NOMO-1 treated with dmso at 0.1 percent for 144 hours (cell line): ENCODE results near the gene ATP13A2.

ENCODE experiments used
- DNase-seq: peaks from one replicate; lab custom pipeline; 2025; ENCODE audit not compliant: unreplicated experiment; lab: John Stamatoyannopoulos, UW

Gene ATP13A2

GRCh38 chr1:17004466-17005364 lies 7.0 kb downstream of the ATP13A2 start:
- no peak for DNase-seq

DNA sequence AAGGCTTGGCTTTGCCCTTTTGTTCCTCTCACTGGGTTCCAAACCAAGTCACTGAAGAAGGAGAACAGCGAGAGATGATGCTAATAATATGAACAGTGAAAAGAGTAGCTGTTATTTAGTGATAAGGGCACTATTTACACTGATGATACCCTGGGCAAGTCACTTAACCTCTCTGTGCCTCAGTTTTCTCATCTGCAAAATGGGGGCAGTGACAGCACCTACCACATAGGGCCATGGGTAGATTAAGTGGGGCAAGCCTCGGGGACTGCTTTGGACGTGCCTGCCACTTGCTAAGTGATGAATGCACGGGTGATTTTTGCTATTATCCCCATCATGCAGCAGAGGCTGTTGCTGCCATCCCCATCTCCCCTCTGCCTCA lies 9.2 kb downstream of the ATP13A2 start:
- DNase-seq = no peak

DNA sequence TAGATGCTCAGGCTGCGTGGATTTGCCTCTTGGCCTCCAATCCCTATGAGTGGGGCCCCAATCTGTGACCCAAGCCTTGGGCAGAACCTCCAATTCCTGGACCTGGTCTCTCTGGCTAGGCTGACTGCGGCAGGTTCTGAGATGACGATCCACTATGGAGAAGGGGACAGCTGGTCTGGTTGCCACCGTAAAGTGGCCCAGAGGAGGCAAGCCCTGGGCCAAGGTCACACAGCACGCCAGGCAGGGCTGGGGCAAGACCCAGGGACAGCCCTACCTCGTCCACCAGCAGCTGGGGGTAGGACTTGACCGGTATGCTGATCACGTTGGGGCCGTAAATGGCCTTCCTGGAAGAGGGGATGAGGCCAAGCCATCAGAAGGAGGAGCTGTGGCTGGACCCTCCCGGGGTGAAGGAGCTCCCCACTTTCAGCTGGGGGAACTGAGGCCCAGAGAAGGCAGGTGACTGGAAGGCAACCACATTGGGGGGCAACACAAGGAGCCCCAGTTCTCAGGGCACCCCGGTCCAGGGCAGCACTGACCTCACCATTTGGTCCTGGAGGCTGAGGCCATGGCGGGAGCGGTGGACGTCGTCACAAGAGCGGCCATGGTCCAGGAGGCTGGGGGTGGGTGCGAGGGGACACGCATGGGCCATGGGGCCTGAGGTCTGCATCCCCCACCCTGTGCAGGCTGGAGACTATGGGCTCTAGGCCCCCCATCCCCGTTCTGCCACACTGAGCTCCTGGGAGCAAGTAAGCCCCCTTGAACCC lies 9.8 kb downstream of the ATP13A2 start:
- DNase-seq = no peak

DNA sequence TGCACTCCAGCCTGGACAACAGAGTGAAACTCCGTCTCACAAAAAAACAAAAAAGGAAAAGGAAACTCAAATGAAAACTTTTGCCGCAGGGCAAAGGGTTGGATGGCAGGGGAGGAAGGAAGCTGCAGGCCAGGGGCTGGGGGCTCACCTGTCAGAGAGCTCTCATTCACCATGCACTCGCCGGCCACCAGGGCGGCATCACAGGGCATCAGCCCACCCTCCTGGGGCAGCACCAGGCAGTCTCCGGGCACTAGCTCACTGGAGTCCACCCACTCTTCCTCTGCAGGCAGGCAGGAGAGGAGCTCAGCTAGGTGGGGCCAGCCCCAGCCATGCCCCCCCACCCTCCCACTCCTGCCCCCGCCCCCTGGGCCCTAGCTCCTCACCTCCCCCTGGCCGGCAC lies 11.9 kb downstream of the ATP13A2 start:
- no peak for DNase-seq

- DNase-seq = no peak
These were observed 13.1 kb downstream of the ATP13A2 start for GRCh38 chr1:16998589-16998988.

DNA sequence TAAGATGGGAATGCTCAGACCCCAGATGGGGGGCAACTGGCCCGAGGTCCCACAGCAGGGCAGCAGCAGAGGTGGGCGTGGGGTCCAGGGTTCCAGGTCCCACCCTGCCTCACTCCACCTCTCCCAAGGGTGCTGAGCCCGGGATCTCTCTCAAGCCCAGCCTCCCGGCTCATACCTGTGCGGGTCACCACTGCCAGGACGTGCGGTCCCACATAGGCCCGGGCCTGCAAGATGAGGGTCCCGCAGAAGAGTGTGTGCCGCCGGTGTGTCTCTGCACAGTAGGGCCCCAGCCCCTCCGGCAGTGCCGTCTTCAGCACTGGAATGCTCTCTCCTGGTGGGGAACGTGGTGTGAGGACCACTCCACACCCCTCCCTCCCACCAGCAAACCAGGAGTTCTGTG lies 14.9 kb downstream of the ATP13A2 start:
- no peak for DNase-seq

DNA sequence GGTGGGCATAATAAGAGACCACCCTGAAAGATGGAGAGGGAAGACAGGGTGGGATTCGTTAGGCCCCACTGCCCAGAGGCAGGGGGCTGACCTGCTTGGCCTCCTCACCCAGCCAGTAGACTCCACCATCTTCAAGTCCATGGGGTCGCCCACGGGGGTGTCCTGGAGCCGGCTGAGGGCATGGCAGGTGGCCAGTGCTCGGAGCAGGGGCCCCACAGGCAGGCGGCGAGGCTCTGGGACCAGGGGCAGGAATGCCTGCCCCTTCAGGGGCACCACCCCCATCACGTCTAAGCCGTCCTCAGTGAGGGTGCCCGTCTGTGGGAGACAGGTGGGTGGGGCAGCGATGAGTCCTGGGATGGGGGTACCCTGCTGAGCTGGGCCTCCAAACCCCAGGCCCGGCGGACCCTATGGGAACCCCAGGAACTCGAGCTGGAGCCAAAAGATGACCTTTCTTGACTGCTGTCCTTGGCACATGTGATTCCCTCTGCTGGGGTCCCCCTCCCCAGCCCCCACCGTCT lies 18.1 kb downstream of the ATP13A2 start:
- DNase-seq = no peak

DNA sequence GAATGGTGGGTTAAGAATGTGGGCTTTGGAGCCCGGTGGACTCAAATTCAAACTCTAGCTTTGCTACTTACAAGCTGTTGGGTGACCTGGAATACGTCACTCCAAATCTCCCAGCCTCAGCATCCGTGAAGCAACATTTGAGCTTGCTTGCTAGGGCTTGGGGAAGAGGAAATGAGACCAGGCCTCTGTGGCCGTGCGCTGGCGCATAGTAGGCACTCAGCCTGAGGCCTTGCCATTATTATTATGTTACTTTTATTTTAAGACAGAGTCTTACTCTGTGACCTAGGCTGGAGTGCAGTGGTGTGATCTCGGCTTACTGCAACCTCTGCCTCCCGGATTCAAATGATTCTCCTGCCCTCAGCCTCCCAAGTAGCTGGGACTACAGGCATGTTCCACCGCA lies 19.1 kb downstream of the ATP13A2 start:
- no peak for DNase-seq

DNA sequence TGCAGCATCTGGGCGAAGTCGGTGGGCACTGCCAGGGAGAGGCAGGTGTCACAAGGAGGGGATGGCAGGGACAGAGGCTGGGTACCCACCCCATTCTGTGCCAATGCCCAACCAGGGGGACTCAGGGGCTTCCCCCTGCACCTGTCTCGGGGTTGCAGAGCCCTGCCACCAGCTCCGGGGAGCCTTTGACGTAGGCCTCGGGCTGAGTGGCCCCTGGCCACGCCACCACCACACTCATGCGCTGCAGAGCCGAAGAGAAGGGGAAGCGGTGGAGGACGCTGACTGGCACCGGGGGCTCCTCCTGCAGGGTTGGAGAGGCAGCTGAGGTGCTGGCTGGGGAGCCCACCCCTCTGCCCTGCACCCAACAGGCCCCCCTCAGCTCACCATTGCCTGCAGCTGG lies 19.6 kb downstream of the ATP13A2 start:
- no peak for DNase-seq

- no peak for DNase-seq
These were observed 20.2 kb downstream of the ATP13A2 start for GRCh38 chr1:16991571-16991970.

DNA sequence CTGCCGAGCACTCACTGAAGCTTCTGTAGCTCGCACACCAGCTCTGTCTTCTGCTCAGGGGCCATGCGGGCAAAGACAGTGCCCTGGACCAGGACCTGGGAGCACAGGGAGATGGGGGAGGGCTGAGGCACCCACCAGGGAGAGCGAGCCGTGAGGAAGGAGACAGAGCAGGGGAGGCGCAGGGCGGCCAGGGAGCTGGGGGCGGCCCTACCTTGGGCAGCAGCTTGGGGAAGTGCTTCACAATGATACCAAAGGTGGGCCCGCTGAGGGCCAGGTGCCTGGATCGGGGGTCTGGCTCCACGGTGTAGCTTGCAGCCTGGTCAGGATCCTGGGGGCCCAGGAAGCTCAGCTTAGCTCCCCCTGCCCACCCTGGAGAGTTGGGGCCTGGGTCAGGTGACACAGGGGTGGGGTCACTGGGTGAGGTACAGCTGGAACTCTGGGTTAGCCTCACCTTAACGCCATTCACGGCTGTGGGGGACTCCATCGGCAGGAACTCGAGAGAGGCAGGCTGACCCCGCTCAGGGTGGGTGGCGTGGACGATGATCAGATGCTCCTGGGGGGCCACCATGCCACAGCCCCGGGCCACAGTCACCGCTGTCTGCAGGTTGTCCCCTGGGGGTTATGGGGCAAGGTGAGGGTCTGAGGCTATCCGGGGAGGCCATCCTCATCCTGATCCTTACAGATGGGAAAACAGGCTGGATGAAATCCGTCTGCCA lies 21.9 kb downstream of the ATP13A2 start:
- no peak for DNase-seq

GRCh38 chr1:16988210-16988609 lies 23.5 kb downstream of the ATP13A2 start:
- no peak for DNase-seq

DNA sequence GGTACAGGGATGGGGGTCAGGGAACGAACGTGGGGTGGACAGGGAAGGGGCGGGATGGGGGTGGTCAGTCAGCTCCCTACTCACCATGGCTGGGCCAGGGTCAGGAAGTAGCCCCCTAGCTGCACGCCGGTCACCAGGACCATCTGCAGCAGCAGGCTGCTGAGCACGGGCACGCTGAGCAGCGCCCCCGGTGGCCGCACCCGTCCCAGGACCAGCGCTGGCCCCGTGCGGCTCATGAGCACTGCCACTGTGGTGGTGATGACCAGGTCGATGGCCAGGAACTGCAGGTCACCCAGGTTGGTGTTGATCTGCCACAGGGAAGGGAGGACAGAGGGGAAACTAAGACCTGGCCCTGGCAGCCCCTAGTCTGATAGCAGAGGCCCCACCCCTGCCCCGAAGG lies 24.8 kb downstream of the ATP13A2 start:
- no peak for DNase-seq

- no peak for DNase-seq
These were observed 25.2 kb downstream of the ATP13A2 start for GRCh38 chr1:16986560-16986959.

DNA sequence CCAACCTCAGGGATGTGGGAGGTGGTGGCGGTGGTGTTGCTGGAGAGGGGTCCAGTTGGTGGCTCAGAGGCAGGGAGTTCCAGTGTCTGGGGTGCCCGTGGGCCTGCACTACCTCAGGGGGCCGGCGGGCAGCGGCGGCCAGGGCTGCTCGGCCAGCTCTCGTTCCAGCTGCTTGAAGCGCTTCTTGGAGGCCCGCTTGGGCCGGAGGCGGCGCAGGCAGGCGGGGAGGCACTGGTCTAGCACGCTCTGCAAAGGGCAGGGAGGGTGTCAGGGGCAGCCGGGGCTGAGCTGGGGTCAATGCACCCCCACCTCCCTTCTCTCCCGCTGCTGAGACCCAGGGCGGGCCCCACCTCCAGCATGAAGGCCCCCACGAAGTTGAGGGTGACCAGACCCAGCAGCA lies 25.6 kb downstream of the ATP13A2 start:
- DNase-seq = no peak

DNA sequence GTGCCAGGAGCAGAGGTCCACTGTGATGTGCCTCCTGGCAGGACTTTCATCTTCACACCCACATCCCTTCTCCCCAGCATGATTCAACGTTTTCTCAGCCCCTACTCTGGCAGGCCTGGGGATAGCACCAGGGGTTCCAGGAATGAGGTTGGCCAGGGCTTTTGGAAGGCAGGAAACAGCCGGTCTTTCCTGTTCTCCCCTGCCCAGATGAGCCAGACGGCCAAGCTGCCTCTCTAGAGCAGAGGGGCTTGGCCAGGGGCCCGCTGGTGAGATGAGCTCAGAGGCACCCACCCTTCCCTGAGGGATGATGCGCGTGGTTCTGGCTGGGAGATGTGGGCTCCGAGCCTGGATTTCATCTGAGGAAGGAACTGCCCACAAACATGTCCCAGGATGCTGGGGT lies 27.0 kb downstream of the ATP13A2 start:
- no peak for DNase-seq

DNA sequence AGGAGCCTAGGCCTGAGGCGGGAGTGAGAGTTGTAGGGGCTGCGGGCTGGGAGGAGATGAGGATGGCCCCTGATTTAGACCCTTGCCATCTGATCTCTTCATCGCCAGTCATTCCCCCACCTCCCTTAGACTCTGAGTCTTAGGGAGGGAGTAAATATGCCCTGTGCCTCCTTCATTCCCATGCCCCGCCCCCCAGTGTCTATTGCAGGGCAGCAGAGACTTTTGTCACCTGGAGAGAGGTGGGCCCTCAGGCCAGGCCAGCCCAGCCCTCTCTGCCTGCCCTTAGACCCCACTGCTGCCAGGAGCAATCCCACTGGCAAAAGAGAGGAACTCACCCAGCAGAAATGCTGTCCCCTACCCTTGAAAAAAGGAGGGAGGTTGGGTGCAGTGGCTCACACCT lies 28.1 kb downstream of the ATP13A2 start:
- DNase-seq = no peak

- no peak for DNase-seq
These were observed 28.8 kb downstream of the ATP13A2 start for GRCh38 chr1:16982902-16983301.

DNA sequence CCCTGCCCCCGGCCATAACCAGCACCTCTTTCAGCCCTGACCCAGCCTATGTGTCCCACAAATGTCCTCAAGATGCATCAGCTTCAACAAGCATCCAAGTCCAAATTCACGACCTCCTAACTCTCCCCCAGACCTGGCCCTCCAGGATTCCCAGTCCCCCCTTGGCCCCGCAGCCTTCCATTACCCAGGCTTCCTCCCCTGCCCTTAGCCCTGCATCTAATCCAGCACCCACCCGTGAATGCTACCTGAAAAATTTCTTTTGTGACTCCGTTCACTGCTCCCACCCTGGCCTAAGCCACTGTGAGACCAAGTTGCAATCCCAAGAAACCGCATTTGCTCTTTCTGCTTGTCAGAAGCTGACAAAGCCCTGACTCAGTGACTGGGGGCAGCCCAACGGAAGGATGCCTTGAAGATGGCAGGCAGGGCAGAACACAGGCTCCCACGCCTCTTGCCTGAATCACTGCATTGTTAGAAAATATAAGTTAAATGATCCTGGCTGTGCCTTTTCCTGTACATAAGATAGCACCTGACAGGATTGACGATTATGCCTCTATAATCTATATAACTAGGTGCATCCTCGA lies 30.4 kb downstream of the ATP13A2 start:
- DNase-seq = no peak

- no peak for DNase-seq
These were observed 31.1 kb downstream of the ATP13A2 start, which contains the start of gene MFAP2 for GRCh38 chr1:16980473-16981268. Gene MFAP2, minus strand, starts transcription at chr1:16980620. Its CDS starts 2,347 bp downstream, at chr1:16978273.
